Psoas muscle (tissue), 8 donors: ENCODE results near the gene PIK3AP1. TPM values are rescaled to one million over a fixed set of nuclear protein-coding genes. Genes with fewer than 3 reads are reported as not detected.

Source experiments
- ATAC-seq, 4 donors: fragments of 200-7000 bp; cut with Tn5 transposase; one replicate each; pipeline ENCODE4 v1.9.1; 2020; ENCODE audit warnings: moderate library complexity in 3 of 4, mild to moderate bottlenecking in 2 of 4
- DNase-seq, 2 donors: peaks; one replicate each; pipeline ENCODE4 v3.0.0-alpha.2; 2020
- H3K27ac ChIP-seq: fragments of 200-600 bp; one replicate; pipeline ENCODE4 v1.8.0; 2022
- H3K27me3 ChIP-seq, 3 donors: fragments of 200-600 bp in 1 of 3; one replicate each; pipeline versions ENCODE4 v1.6.1 to v1.8.0; 2013 to 2022; ENCODE audit warnings: low read length in 2 of 3, mild to moderate bottlenecking in 2 of 3, moderate library complexity in 1 of 3; ENCODE audit not compliant: insufficient read depth in 3 of 3
- H3K36me3 ChIP-seq, 2 donors: fragments of 200-600 bp in 1 of 2; one replicate each; pipeline versions ENCODE4 v1.6.1 to v1.8.0; 2013 to 2022; ENCODE audit warnings: low read depth in 1 of 2, mild to moderate bottlenecking in 1 of 2, moderate library complexity in 1 of 2; ENCODE audit not compliant: insufficient read depth in 1 of 2
- H3K4me1 ChIP-seq: fragments of 200-600 bp; one replicate; pipeline ENCODE4 v1.8.0; 2022
- H3K4me3 ChIP-seq: fragments of 200-600 bp; one replicate; pipeline ENCODE4 v1.8.0; 2022; ENCODE audit warnings: mild to moderate bottlenecking
- H3K9me3 ChIP-seq: fragments of 200-600 bp; one replicate; pipeline ENCODE4 v1.8.0; 2022
- CTCF ChIP-seq: fragments of 200-600 bp; IDR thresholded peaks from one replicate; pipeline ENCODE4 v1.8.0; 2022; ENCODE audit warnings: antibody characterized with exemption
- WGBS, 3 donors: extraction: QIAGEN DNeasy Blood & Tissue Kit; methylation state at CpG; one replicate each; pipeline versions ENCODE4 v1.1.6 to v1.1.7; 2013; 5-methylcytosine and 5-hydroxymethylcytosine counted together
- intact Hi-C, 2 donors: fragments of 100-400 bp; cut with DNase I; formaldehyde crosslinking; loops; one replicate each; pipeline versions ENCODE4 v1.11.0 to v1.14.2; 2022
- polyA plus RNA-seq, 3 donors: library from polyadenylated mRNA; stranded (reverse); fragments of 200-250 nt; gene quantifications; one replicate each; pipeline ENCODE4 v1.2.3, GENCODE V29; 2013
- total RNA-seq, 4 donors: library from RNA; stranded (reverse); fragmentation: NEBNext Ultra II Directional in 2 of 4; extraction: Animal tissue kit (Norgen Biotek cat#: 25700) in 2 of 4; gene quantifications; one replicate each; pipeline versions ENCODE4 v1.2.1 to v1.2.4, GENCODE V29; 2021 to 2023
- donor health status: healthy with polysubstance abuse.
- donor health status: DM: no; HTN: no; CAD: no; lungs with moderate emphysema.
- donor health status: Bipolar disorder and iron deficiency.
- donor health status: healthy.
- donor health status: DM: yes; HTN: yes; CAD: no.
- donor health status: DM: no; HTN: no; CAD: no.
- donor health status: DM: no; HTN: no; CAD: no.
- donor health status: DM: yes; HTN: yes; CAD: no.

The PIK3AP1 gene
- total and polyA plus RNA-seq, 7 donors, result 0.17 to 8.6 (median 1.8) TPM

GRCh38 chr10:96638696-96639095 is 81.6 kb downstream of the PIK3AP1 start:
- DNase-seq (no peak), ATAC-seq (no peak)
- Histone ChIP-seq H3K4me3 (no peak overlapping the region), H3K27me3 (no peaks in the 10 kb centered on the region), H3K27ac (no peak overlapping the region), H3K4me1 (no peaks in the 10 kb centered on the region), H3K9me3 (no peaks in the 10 kb centered on the region), H3K36me3 (no peaks in the 10 kb centered on the region)
- WGBS, 3 donors, result 86 to 89% (median 87%) methylated on average over 6 of the region's 6 CpGs
- no peak for TF ChIP-seq CTCF
- intact Hi-C loops, result no loop called here

- ATAC-seq, result no peak
These were observed 82.2 kb downstream of the PIK3AP1 start for GRCh38 chr10:96638120-96638519.

GRCh38 chr10:96637709-96638108 is 82.6 kb downstream of the PIK3AP1 start:
- Histone ChIP-seq H3K27ac (no peak overlapping the region), H3K9me3 (no peaks in the 10 kb centered on the region), H3K27me3 (no peaks in the 10 kb centered on the region), H3K36me3 (no peaks in the 10 kb centered on the region), H3K4me3 (no peak overlapping the region), H3K4me1 (no peaks in the 10 kb centered on the region)
- ATAC-seq (no peak), DNase-seq (no peak)
- intact Hi-C loops, result no loop called here
- 85 to 87% (median 86%) methylated on average over 4 of the region's 4 CpGs for WGBS, 3 donors
- TF ChIP-seq CTCF, result no peak

More at GRCh38 chr10:96638120-96638519, 82.2 kb downstream of the PIK3AP1 start:
- WGBS, 3 donors, result 49 to 65% (median 56%) methylated on average over 3 of the region's 3 CpGs
- intact Hi-C loops, result no loop called here
- no peak for TF ChIP-seq CTCF
- Histone ChIP-seq H3K9me3 (no peaks in the 10 kb centered on the region), H3K27me3 (no peaks in the 10 kb centered on the region), H3K4me1 (no peaks in the 10 kb centered on the region), H3K36me3 (no peaks in the 10 kb centered on the region), H3K4me3 (no peak overlapping the region), H3K27ac (no peak overlapping the region)
- DNase-seq, result no peak

- Histone ChIP-seq H3K4me1 (no peaks in the 10 kb centered on the region), H3K9me3 (no peaks in the 10 kb centered on the region), H3K27ac (no peak overlapping the region), H3K4me3 (no peak overlapping the region), H3K36me3 (no peaks in the 10 kb centered on the region), H3K27me3 (no peaks in the 10 kb centered on the region)
- intact Hi-C loops, result no loop called here
- DNase-seq, result no peak
- WGBS, 3 donors, result 66 to 69% (median 68%) methylated on average over 1 of the region's 1 CpG
- no peak for ATAC-seq
- TF ChIP-seq CTCF, result no peak
These were observed 83.8 kb downstream of the PIK3AP1 start for GRCh38 chr10:96636551-96636950.

GRCh38 chr10:96632974-96633710 is 87.2 kb downstream of the PIK3AP1 start:
- H3K9me3 ChIP-seq, result no peaks in the 10 kb centered on the region
- ATAC-seq (no peak), DNase-seq (no peak)
- H3K4me3 ChIP-seq, result no peak overlapping the region
- no peaks in the 10 kb centered on the region for H3K27me3 ChIP-seq
- intact Hi-C loops, result no loop called here
- no peaks in the 10 kb centered on the region for H3K36me3 ChIP-seq
- 73 to 80% (median 74%) methylated on average over 4 of the region's 4 CpGs for WGBS, 3 donors
- H3K27ac ChIP-seq, result no peak overlapping the region
- TF ChIP-seq CTCF, result no peak
- H3K4me1 ChIP-seq, result no peaks in the 10 kb centered on the region
